ENCODE results near the gene NEIL1.

DNA sequence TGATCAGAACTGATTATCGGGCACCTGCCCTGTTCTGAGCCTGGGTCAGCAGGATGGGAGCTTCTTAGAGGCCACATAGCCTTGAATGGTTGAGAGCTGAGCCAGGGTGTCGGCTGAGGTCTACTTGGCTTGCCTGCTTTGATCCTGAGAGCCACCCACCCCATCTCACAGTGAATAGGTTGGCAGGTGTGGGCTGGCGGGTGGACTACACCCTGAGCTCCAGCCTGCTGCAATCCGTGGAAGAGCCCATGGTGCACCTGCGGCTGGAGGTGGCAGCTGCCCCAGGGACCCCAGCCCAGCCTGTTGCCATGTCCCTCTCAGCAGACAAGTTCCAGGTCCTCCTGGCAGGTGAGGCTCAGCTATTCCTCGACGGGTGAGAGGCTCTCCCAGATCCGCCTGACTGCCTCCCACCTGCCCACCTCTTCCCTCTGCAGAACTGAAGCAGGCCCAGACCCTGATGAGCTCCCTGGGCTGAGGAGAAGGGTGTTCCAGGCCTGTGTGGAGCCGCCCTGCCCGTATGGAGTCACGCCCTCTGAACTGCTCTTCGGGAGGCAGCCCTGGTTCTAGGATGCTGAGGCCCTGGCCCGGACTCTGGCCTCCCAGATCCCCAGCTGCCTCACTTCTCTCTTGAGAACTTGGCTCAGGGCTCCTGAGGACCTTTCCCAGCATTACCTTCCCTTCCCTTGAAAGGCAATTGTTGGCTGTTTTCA lies 7.2 kb upstream of the NEIL1 start:
- TF ChIP-seq, protein P1, sequence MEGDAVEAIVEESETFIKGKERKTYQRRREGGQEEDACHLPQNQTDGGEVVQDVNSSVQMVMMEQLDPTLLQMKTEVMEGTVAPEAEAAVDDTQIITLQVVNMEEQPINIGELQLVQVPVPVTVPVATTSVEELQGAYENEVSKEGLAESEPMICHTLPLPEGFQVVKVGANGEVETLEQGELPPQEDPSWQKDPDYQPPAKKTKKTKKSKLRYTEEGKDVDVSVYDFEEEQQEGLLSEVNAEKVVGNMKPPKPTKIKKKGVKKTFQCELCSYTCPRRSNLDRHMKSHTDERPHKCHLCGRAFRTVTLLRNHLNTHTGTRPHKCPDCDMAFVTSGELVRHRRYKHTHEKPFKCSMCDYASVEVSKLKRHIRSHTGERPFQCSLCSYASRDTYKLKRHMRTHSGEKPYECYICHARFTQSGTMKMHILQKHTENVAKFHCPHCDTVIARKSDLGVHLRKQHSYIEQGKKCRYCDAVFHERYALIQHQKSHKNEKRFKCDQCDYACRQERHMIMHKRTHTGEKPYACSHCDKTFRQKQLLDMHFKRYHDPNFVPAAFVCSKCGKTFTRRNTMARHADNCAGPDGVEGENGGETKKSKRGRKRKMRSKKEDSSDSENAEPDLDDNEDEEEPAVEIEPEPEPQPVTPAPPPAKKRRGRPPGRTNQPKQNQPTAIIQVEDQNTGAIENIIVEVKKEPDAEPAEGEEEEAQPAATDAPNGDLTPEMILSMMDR (IDR thresholded peaks at IDR 0.05): no peak
- TF ChIP-seq POLR2A (IDR thresholded peaks at IDR 0.05): no peak
